Nucleus accumbens (tissue), 56 donors: ENCODE data around the gene KAT8.
"Not testable (repeated sequence)": the region's sequence is repeated elsewhere in the genome, so short reads cannot be mapped to it uniquely, and the experiment has no call there.

Experiments used
- DNase-seq, 56 donors: peaks; one replicate each; lab custom pipeline; 2025; lab: John Stamatoyannopoulos, UW

Gene KAT8

GRCh38 chr16:31083081-31083480 is 34.4 kb upstream of the KAT8 start:
- DNase-seq = no peak

GRCh38 chr16:31083556-31083955 is 33.9 kb upstream of the KAT8 start:
- DNase-seq = no peak

- DNase-seq = no peak
Measured at GRCh38 chr16:31083981-31084380, 33.5 kb upstream of the KAT8 start.

GRCh38 chr16:31084584-31085302 is 32.7 kb upstream of the KAT8 start:
- no peak for DNase-seq

GRCh38 chr16:31085411-31085810 is 32.1 kb upstream of the KAT8 start:
- no peak for DNase-seq

GRCh38 chr16:31085873-31086628 is 31.4 kb upstream of the KAT8 start:
- DNase-seq = no peak

- no peak for DNase-seq
Measured at GRCh38 chr16:31086629-31086906, 30.9 kb upstream of the KAT8 start.

- DNase-seq = no peak
Measured at GRCh38 chr16:31087481-31087880, 30.0 kb upstream of the KAT8 start.

GRCh38 chr16:31087971-31088370 is 29.5 kb upstream of the KAT8 start:
- DNase-seq = peak in 3 of 56 donors; percentile 4 to 66 (median 11)

GRCh38 chr16:31088459-31089183 is 28.8 kb upstream of the KAT8 start, which contains the start of gene PRSS53:
PRSS53 (minus strand) TSS chr16:31088943; CDS start chr16:31088809, 134 bp downstream.
- DNase-seq = no peak

- no peak for DNase-seq
Measured at GRCh38 chr16:31089199-31089598, 28.3 kb upstream of the KAT8 start.

GRCh38 chr16:31090540-31090939 is 26.9 kb upstream of the KAT8 start:
- no peak for DNase-seq

- no peak for DNase-seq
Measured at GRCh38 chr16:31092330-31092729, 25.1 kb upstream of the KAT8 start.

GRCh38 chr16:31093132-31093703 is 24.2 kb upstream of the KAT8 start:
- peak in 47 of 56 donors; percentile 17 to 75 (median 52) for DNase-seq

- DNase-seq = peak in 6 of 56 donors; percentile 13 to 57 (median 52)
Measured at GRCh38 chr16:31094088-31094423, 23.4 kb upstream of the KAT8 start.

GRCh38 chr16:31094424-31095120 is 22.9 kb upstream of the KAT8 start, which contains the start of gene VKORC1:
VKORC1 (minus strand) TSS chr16:31094797; CDS start chr16:31094729, 68 bp downstream.
- peak; percentile 47 to 97 (median 90) for DNase-seq

GRCh38 chr16:31099860-31100638 is 17.4 kb upstream of the KAT8 start:
- DNase-seq = no peak

- DNase-seq = not testable (repeated sequence)
Measured at GRCh38 chr16:31100876-31101641, 16.4 kb upstream of the KAT8 start.
